Measurements from ENCODE around the gene MARS1. TPM values are rescaled to one million over a fixed set of nuclear protein-coding genes. Genes with fewer than 3 reads are reported as not detected.

The MARS1 gene
- polyA plus RNA-seq, 1 donor from 2014 or later, result 76.6 TPM

GRCh38 chr12:57528176-57528575, 40.3 kb downstream of the MARS1 start:
- peak overlapping the region in 1 of 3 donors; percentile 18 for H3K27ac Mint-ChIP-seq
- peak overlapping the region in 1 of 4 donors; percentile 20 for H3K4me3 Mint-ChIP-seq
- no peaks in the 10 kb centered on the region for H3K36me3 Mint-ChIP-seq
- H3K9me3 Mint-ChIP-seq, result no peaks in the 10 kb centered on the region
- H3K27me3 Mint-ChIP-seq, result no peaks in the 10 kb centered on the region
- H3K4me1 Mint-ChIP-seq, result peaks cover 10 to 16% (median 15%) of the 10 kb centered on the region in 3 donors

- H3K27ac Mint-ChIP-seq, result peak overlapping the region in 1 of 3 donors; percentile 18
- H3K4me1 Mint-ChIP-seq, result peaks cover 3 to 9% (median 8%) of the 10 kb centered on the region in 3 donors
- no peaks in the 10 kb centered on the region for H3K9me3 Mint-ChIP-seq
- peak overlapping the region in 1 of 4 donors; percentile 20 for H3K4me3 Mint-ChIP-seq
- H3K36me3 Mint-ChIP-seq, result no peaks in the 10 kb centered on the region
- H3K27me3 Mint-ChIP-seq, result no peaks in the 10 kb centered on the region
Measured at GRCh38 chr12:57528831-57529555, 41.1 kb downstream of the MARS1 start.

DNA sequence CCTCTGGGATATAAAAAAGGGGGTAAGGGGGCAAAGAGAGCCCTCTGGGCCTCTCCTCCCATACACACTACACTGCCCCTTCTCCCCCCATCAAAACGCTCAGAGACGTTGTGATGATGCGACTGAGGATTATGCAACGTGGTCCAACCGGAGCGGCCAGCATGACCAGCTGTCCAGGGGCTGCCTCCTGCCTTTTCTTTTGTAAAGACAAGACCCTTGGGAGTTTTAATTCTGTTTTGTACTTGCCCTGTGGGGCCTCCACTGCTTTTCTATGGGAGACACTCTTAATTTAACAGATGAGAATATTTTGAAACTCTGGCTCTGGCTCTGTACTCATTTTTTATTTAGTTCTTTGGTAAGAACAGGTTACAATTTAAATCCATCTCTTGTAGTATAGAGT, 42.0 kb downstream of the MARS1 start:
- H3K4me3 Mint-ChIP-seq, result no peak overlapping the region
- H3K9me3 Mint-ChIP-seq, result no peaks in the 10 kb centered on the region
- H3K36me3 Mint-ChIP-seq, result no peaks in the 10 kb centered on the region
- H3K27ac Mint-ChIP-seq, result peak overlapping the region in 1 of 3 donors; percentile 92
- no peaks in the 10 kb centered on the region for H3K27me3 Mint-ChIP-seq
- H3K4me1 Mint-ChIP-seq, result peaks cover 0 to 3% (median 0%) of the 10 kb centered on the region in 3 donors

DNA sequence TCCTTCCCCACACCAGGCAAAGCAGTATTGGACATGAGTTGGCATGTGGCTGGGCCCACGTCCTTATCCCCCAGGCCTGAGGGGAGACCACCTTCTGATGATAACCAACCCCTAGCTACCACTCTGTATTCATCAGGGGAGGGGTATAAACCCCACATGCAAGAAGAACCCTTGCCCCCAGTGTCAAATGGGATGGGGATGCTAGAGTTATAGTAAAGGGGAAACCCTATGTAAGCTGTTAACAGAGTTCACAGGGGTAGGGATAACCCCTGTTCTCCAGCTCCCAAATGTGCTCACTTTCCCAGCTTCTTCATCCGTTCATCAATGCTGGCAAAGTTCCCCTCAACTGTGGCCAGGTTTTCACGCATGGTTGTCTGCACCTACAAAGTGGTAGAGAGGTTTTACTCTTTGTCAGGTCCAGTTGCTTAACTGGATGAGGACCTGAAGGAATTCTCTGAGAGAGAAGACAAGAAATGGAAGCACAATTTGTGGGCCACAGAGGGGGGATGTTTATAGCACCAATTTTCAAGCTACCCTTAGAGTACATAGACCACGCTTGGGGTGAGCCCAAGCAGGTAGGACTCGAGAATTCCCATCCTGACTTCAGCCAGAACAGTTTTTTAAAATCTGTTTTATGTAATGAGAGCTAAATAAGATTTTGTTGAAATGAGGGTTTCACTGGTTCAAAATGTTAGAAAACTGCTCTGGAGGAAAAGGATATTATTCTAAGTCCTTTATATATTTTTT, 42.7 kb downstream of the MARS1 start:
- peaks cover 0 to 1% (median 0%) of the 10 kb centered on the region in 3 donors for H3K4me1 Mint-ChIP-seq
- no peaks in the 10 kb centered on the region for H3K27me3 Mint-ChIP-seq
- no peak overlapping the region for H3K4me3 Mint-ChIP-seq
- H3K9me3 Mint-ChIP-seq, result no peaks in the 10 kb centered on the region
- H3K27ac Mint-ChIP-seq, result peak overlapping the region in 1 of 3 donors; percentile 92
- H3K36me3 Mint-ChIP-seq, result no peaks in the 10 kb centered on the region

GRCh38 chr12:57531836-57532235, 44.0 kb downstream of the MARS1 start:
- Mint-ChIP-seq H3K9me3 (no peaks in the 10 kb centered on the region), H3K27me3 (no peaks in the 10 kb centered on the region), H3K36me3 (no peaks in the 10 kb centered on the region), H3K4me1 (peaks cover 0 to 1% (median 0%) of the 10 kb centered on the region in 3 donors), H3K4me3 (no peak overlapping the region), H3K27ac (peak overlapping the region in 1 of 3 donors; percentile 22)

- peaks cover under 1% of the 10 kb centered on the region for H3K36me3 Mint-ChIP-seq
- no peak overlapping the region for H3K27ac Mint-ChIP-seq
Measured at GRCh38 chr12:57533108-57533507, 45.2 kb downstream of the MARS1 start.

DNA sequence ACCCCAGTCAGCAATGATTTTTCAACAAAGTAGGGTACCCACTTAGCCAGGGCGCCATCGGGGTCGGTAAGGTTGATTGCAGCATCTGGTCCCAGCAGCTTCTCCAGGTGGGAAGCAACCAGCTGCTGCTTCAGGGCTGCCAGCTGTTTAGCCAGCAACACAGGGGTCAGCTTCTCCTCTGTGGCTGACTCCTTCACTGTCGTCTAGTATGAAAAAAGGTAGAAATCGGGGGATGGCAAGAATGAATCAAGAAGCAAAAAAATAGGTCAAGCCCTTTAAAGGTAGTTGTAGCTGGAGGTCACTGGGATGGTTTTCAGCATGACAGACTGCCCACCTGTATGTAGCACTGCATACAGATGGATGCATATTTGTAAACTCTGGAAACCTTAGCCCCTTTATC, 46.4 kb downstream of the MARS1 start:
- H3K9me3 Mint-ChIP-seq, result no peaks in the 10 kb centered on the region
- H3K4me3 Mint-ChIP-seq, result peak overlapping the region in 1 of 4 donors; percentile 60
- H3K27ac Mint-ChIP-seq, result no peak overlapping the region
- peaks cover 0 to 5% (median 4%) of the 10 kb centered on the region in 3 donors for H3K4me1 Mint-ChIP-seq
- H3K27me3 Mint-ChIP-seq, result no peaks in the 10 kb centered on the region
- H3K36me3 Mint-ChIP-seq, result peaks cover 2% of the 10 kb centered on the region

More at GRCh38 chr12:57533108-57533507, 45.2 kb downstream of the MARS1 start:
- Mint-ChIP-seq H3K4me1 (peaks cover 0 to 1% (median 0%) of the 10 kb centered on the region in 3 donors), H3K27me3 (no peaks in the 10 kb centered on the region), H3K9me3 (no peaks in the 10 kb centered on the region), H3K4me3 (no peak overlapping the region)

DNA sequence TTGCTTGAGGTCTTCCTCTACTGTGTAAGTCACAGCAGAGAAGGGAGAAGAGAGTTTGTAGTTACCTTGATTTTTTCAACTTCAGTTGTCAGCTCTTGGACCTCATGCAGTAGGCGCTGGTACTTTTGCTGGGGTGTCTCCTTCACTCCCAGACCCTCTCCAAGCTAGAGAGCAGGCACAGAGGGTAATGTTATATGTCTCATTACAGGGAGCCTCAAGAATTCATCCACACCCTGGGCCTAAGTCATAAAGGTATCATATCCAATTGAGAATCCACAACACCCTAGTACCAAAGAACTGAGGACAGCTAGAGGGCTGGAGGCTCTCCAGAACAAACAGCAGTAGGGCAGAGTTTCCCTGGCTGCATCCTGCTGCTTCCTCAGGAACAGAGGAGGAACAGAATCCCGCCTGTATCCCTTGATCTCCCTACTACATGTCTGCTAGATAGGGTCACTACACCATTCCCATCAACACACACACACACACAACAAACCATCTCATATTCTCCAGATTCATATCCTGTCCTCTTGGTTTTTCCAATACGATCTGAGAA, 47.2 kb downstream of the MARS1 start:
- Mint-ChIP-seq H3K27ac (no peak overlapping the region), H3K4me1 (peaks cover 0 to 4% (median 3%) of the 10 kb centered on the region in 3 donors), H3K36me3 (peaks cover 2% of the 10 kb centered on the region), H3K27me3 (no peaks in the 10 kb centered on the region), H3K4me3 (no peak overlapping the region), H3K9me3 (no peaks in the 10 kb centered on the region)

DNA sequence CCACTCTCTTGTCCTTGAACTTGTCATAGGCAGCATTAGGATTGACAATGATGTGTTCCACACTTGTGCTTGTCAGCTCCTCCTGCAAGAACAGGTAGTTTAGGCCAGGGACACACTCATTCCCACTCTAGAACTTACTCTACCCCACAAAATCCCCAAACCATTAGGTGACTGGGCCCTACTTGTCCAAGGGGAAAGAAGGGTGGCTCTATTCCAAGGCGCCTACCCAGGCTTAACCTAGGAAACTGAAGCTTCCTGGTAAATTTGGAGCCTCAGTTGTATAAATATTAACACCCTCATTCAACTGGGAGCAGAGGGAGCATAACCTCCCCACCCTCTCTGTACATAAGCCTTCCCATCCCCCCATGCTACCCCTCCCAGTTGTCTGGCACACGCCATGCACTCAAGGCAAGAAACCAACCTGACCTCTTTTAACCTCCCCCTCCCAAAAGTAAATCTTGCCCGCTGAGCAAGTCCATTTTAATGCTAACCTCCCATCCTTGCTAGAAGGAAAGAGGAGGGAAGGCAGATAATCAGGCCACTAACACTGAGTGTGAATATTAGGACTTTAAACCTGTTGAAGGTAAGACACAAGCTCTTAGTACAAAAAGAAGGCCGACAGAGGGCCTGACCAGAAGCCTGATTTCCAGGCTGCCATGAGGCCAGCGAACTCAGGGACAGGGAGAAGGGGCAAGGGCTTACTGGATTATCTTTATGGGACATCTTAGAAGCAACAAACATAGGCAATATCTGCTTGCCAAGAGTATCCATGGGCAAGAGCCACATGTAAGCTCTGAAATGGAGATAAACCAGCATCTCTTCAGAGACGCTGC, 48.1 kb downstream of the MARS1 start:
- Mint-ChIP-seq H3K9me3 (no peaks in the 10 kb centered on the region), H3K27me3 (no peaks in the 10 kb centered on the region), H3K36me3 (peaks cover 2% of the 10 kb centered on the region), H3K4me3 (no peak overlapping the region), H3K27ac (no peak overlapping the region), H3K4me1 (peaks cover 0 to 7% (median 4%) of the 10 kb centered on the region in 3 donors)

- Mint-ChIP-seq H3K36me3 (peaks cover 4% of the 10 kb centered on the region), H3K27me3 (no peaks in the 10 kb centered on the region), H3K9me3 (no peaks in the 10 kb centered on the region), H3K4me1 (peaks cover 0 to 10% (median 4%) of the 10 kb centered on the region in 3 donors), H3K27ac (no peak overlapping the region), H3K4me3 (no peak overlapping the region)
Measured at GRCh38 chr12:57536597-57536942, 48.7 kb downstream of the MARS1 start.

- no peak overlapping the region for H3K4me3 Mint-ChIP-seq
- H3K36me3 Mint-ChIP-seq, result peaks cover 4% of the 10 kb centered on the region
- H3K4me1 Mint-ChIP-seq, result peaks cover 0 to 10% (median 6%) of the 10 kb centered on the region in 3 donors
- no peak overlapping the region for H3K27ac Mint-ChIP-seq
- H3K27me3 Mint-ChIP-seq, result no peaks in the 10 kb centered on the region
- no peaks in the 10 kb centered on the region for H3K9me3 Mint-ChIP-seq
Measured at GRCh38 chr12:57539134-57539768, 51.4 kb downstream of the MARS1 start.

GRCh38 chr12:57541001-57541400, 53.1 kb downstream of the MARS1 start:
- H3K9me3 Mint-ChIP-seq, result no peaks in the 10 kb centered on the region
- no peak overlapping the region for H3K27ac Mint-ChIP-seq
- H3K4me3 Mint-ChIP-seq, result no peak overlapping the region
- peaks cover 4 to 17% (median 16%) of the 10 kb centered on the region in 3 donors for H3K4me1 Mint-ChIP-seq
- H3K36me3 Mint-ChIP-seq, result peaks cover 4% of the 10 kb centered on the region
- no peaks in the 10 kb centered on the region for H3K27me3 Mint-ChIP-seq

- Mint-ChIP-seq H3K27ac (no peak overlapping the region), H3K4me3 (no peak overlapping the region), H3K9me3 (no peaks in the 10 kb centered on the region), H3K36me3 (peaks cover 4% of the 10 kb centered on the region), H3K4me1 (peaks cover 9 to 22% (median 19%) of the 10 kb centered on the region in 3 donors), H3K27me3 (no peaks in the 10 kb centered on the region)
Measured at GRCh38 chr12:57541717-57542116, 53.8 kb downstream of the MARS1 start.

- H3K4me3 Mint-ChIP-seq, result peak overlapping the region in 1 of 4 donors; percentile 7
- peaks cover 2% of the 10 kb centered on the region for H3K36me3 Mint-ChIP-seq
- H3K9me3 Mint-ChIP-seq, result no peaks in the 10 kb centered on the region
- no peak overlapping the region for H3K27ac Mint-ChIP-seq
- H3K4me1 Mint-ChIP-seq, result peaks cover 16 to 29% (median 26%) of the 10 kb centered on the region in 3 donors
- H3K27me3 Mint-ChIP-seq, result no peaks in the 10 kb centered on the region
Measured at GRCh38 chr12:57543581-57543980, 55.7 kb downstream of the MARS1 start.

All from IgD-negative memory B cell (primary cell).